ENCODE data around the gene ITGA1.

DNA sequence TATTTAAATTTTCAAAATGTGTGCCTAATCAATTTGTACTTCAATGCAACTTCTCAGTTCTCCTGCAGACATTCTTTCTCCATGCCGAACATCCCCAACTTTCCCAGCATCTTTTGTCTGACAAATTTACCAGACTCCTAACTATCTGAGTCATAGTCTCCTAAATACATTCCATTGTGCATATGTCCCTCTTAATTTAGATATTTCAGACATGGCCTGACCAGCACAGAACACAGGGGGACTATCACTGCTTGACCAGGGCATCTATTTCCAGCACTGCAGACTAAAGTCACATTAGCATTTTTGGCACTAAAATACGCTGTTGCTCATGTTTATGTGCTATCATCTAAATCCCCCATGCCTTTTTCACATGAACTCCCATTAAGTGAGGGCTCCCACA lies 71.9 kb downstream of the ITGA1 start:
- TF ChIP-seq CTCF (conservative IDR thresholded peaks at IDR 0.05): no peak
- no peak for TF ChIP-seq ZFX (IDR thresholded peaks at IDR 0.05)
